Measurements from ENCODE around the gene MCCC2. TPM values are rescaled to one million over a fixed set of nuclear protein-coding genes. Genes with fewer than 3 reads are reported as not detected.

The MCCC2 gene
- total and polyA plus RNA-seq, 2 of the 8 experiments (the other 6 are each of a cell fraction or from before 2014, with no cell fraction given) = 71.7 to 86.6 TPM

DNA sequence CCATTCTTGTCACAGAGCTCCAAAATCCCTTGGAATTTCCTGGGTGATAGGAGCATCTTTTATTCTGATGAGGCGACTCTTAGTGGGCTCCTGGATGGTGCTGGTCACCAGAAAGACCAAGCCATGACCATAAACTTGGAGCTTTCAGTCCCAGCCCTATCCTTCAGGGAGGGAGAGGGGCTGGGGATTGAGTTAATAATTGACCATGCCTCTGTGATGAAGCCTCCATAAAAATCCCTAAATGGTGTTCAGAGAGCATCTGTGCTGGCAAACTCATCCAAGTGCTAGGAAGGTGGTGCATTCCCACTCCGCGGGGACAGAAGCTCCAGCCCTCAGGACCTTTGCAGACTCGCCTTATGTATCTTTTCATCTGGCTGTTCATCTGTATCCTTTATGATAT is 28.7 kb downstream of the MCCC2 start:
- Histone ChIP-seq H2BK20ac (ENCODE audit: low read length) (no peak overlapping the region), H3K18ac (ENCODE audit: extremely low read depth, low read length) (no peak overlapping the region), H2BK120ac (replicated peaks; ENCODE audit: low read depth, low read length) (no peak overlapping the region), H4K8ac (ENCODE audit: extremely low read depth, insufficient read depth, low read length) (no peak overlapping the region), H4K91ac (replicated peaks; ENCODE audit: insufficient read length, low read length) (no peak overlapping the region), H2BK12ac (ENCODE audit: low read depth, low read length) (no peak overlapping the region), H3K23me2 (ENCODE audit: low read depth, low read length) (no peaks in the 10 kb centered on the region), H3K4me1 (replicated peaks in 1 of 4; ENCODE audit: control insufficient read depth in 3 of 4, insufficient read depth in 4 of 4, low read length in 3 of 4) (no peaks in the 10 kb centered on the region), H2AK5ac (ENCODE audit: low read depth, low read length) (no peak overlapping the region), H4K5ac (ENCODE audit: insufficient read length, low read depth, low read length) (no peak overlapping the region), H2BK5ac (ENCODE audit: low read depth, low read length) (no peak overlapping the region), H3K9ac (replicated peaks in 1 of 4; ENCODE audit: extremely low read depth in 1 of 4, low read depth in 3 of 4, low read length in 3 of 4) (no peak overlapping the region), H3K27ac (ENCODE audit: low read depth, low read length) (no peak overlapping the region), H3K27me3 (replicated peaks in 1 of 4; ENCODE audit: control insufficient read depth in 3 of 4, extremely low read depth in 1 of 4, insufficient read depth in 3 of 4, low read length in 3 of 4) (no peaks in the 10 kb centered on the region), H2AFZ (ENCODE audit: low read length) (no peak overlapping the region), H3K56ac (replicated peaks; ENCODE audit: insufficient read length, low read depth, low read length) (no peak overlapping the region), H3K36me3 (ENCODE audit: control insufficient read depth in 2 of 4, insufficient read depth in 4 of 4, low read length in 3 of 4) (peaks cover 0 to 12% (median 4%) of the 10 kb centered on the region in 4 experiments; a peak in 6 of 8 replicates), H3K79me2 (ENCODE audit: control insufficient read depth in 1 of 2, insufficient read depth in 2 of 2, low read length in 2 of 2) (0 out of 4 replicates have a peak, but pooled peaks cover 0 to 2% of the 10 kb centered on the region in 2 experiments), H3K14ac (ENCODE audit: insufficient read length) (no peak overlapping the region), H3K9me3 (ENCODE audit: insufficient read depth in 2 of 2, low read depth in 1 of 2, low read length in 1 of 2) (peaks cover 0 to under 1% of the 10 kb centered on the region in 2 experiments; a peak in 1 of 4 replicates), H3K79me1 (ENCODE audit: low read depth, low read length) (no peaks in the 10 kb centered on the region), H3K4me3 (ENCODE audit: extremely low read depth in 1 of 4, insufficient read depth in 2 of 4, low read depth in 3 of 4, low read length in 4 of 4) (no peak overlapping the region), H3K4me2 (ENCODE audit: insufficient read depth in 1 of 2, low read depth in 2 of 2, low read length in 2 of 2) (no peak overlapping the region), H2BK15ac (ENCODE audit: low read length) (no peak overlapping the region), H3K23ac (ENCODE audit: insufficient read length) (no peak overlapping the region), H4K20me1 (replicated peaks in 1 of 2; ENCODE audit: control insufficient read depth in 1 of 2, insufficient read depth in 2 of 2, low read length in 2 of 2) (peaks cover 0 to 2% of the 10 kb centered on the region in 2 experiments), H3K4ac (replicated peaks; ENCODE audit: insufficient read length, low read depth, low read length) (no peak overlapping the region)
- no peak for FAIRE-seq
- ChIA-PET CTCF (ENCODE audit: partially characterized antibody) (interaction anchor here (3.3 kb wide), 1 partner anchor 15 kb away, joined by 12 read pairs; no protein-coding TSS in a partner anchor), POLR2A (ENCODE audit: partially characterized antibody) (no interaction called here)
- 92% methylated on average over 4 of the region's 4 CpGs; no CpG with 5 or more reads in 1 of the 2 experiments for WGBS, 2 experiments (ENCODE audit: extremely low coverage in 1 of 2, insufficient coverage in 1 of 2, insufficient read length in 1 of 2, insufficient replicate concordance in 2 of 2, low coverage in 1 of 2, low lambda C conversion rate in 2 of 2, missing lambda C conversion rate in 1 of 2)
- no peak for DNase-seq (ENCODE audit: low read depth in 1 of 2, low spot score in 2 of 2)
- no peak for TF ChIP-seq CTBP2 (IDR thresholded peaks at IDR 0.05; ENCODE audit: borderline replicate concordance, insufficient read depth, insufficient read length, low read length)
- TF ChIP-seq BACH1 (IDR thresholded peaks at IDR 0.05; ENCODE audit: low read length) = no peak
- TF ChIP-seq ATF2 (IDR thresholded peaks at IDR 0.05; ENCODE audit: low read length) = no peak
- TF ChIP-seq ASH2L (IDR thresholded peaks at IDR 0.05; ENCODE audit: low read length) = no peak
- TF ChIP-seq MAFK (IDR thresholded peaks at IDR 0.05; ENCODE audit: low read depth, low read length) = no peak
- TF ChIP-seq CHD2 (IDR thresholded peaks at IDR 0.05; ENCODE audit: low read length) = no peak
- no peak for TF ChIP-seq RAD21 (IDR thresholded peaks at IDR 0.05 in 1 of 2, conservative IDR thresholded peaks at IDR 0.05 in 1 of 2; ENCODE audit: low read depth in 2 of 2, low read length in 2 of 2)
- no peak for TF ChIP-seq SIRT6 (IDR thresholded peaks at IDR 0.05; ENCODE audit: low read length)
- TF ChIP-seq, protein P1, sequence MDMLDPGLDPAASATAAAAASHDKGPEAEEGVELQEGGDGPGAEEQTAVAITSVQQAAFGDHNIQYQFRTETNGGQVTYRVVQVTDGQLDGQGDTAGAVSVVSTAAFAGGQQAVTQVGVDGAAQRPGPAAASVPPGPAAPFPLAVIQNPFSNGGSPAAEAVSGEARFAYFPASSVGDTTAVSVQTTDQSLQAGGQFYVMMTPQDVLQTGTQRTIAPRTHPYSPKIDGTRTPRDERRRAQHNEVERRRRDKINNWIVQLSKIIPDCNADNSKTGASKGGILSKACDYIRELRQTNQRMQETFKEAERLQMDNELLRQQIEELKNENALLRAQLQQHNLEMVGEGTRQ (IDR thresholded peaks at IDR 0.05; ENCODE audit: low read length) = no peak
- TF ChIP-seq RBBP5 (IDR thresholded peaks at IDR 0.05; ENCODE audit: borderline replicate concordance, low read depth, low read length) = no peak
- TF ChIP-seq EP300 (IDR thresholded peaks at IDR 0.05; ENCODE audit: borderline replicate concordance in 1 of 2, low read depth in 2 of 2, low read length in 2 of 2) = no peak

All from H1 (cell line).